Sigmoid colon (tissue), 7 donors: ENCODE measurements around the gene CTBP2. TPM values are rescaled to one million over a fixed set of nuclear protein-coding genes. Genes with fewer than 3 reads are reported as not detected.
A peak's percentile ranks its signal among the peaks of the same experiment; 100 is the strongest.

Source experiments
- DNase-seq: peaks from one replicate; pipeline ENCODE4 v3.0.0-alpha.2; 2019
- H3K27ac ChIP-seq, 4 donors: fragments of 200-600 bp; sonication (generic); one replicate each; pipeline ENCODE4 v1.5.1; 2016 to 2019; ENCODE audit warnings: mild to moderate bottlenecking in 1 of 4
- H3K27me3 ChIP-seq, 3 donors: fragments of 200-600 bp; sonication (generic); one replicate each; pipeline ENCODE4 v1.5.1; 2019; ENCODE audit warnings: mild to moderate bottlenecking in 1 of 3
- H3K36me3 ChIP-seq, 4 donors: fragments of 200-600 bp; sonication (generic); one replicate each; pipeline ENCODE4 v1.5.1; 2016 to 2019
- H3K4me1 ChIP-seq, 4 donors: fragments of 200-600 bp; sonication (generic); one replicate each; pipeline ENCODE4 v1.5.1; 2017 to 2019
- H3K4me3 ChIP-seq, 4 donors: fragments of 200-600 bp; sonication (generic); one replicate each; pipeline ENCODE4 v1.5.1; 2017 to 2019; ENCODE audit warnings: mild to moderate bottlenecking in 2 of 4, moderate library complexity in 1 of 4
- H3K9me3 ChIP-seq, 4 donors: fragments of 200-600 bp in 3 of 4; sonication (generic) in 3 of 4; one replicate each; pipeline versions ENCODE4 v1.5.1 to v1.6.1; 2013 to 2019
- EP300 ChIP-seq, 4 donors: sonication (generic); formaldehyde crosslinking; IDR thresholded peaks; one replicate each; pipeline ENCODE4 v1.6.1; 2017; ENCODE audit warnings: antibody characterized with exemption in 4 of 4
- POLR2A ChIP-seq, 2 donors: fragments of 450-650 bp; IDR thresholded peaks; one replicate each; pipeline ENCODE4 v1.6.1; 2016; ENCODE audit warnings: antibody characterized with exemption in 2 of 2, mild to moderate bottlenecking in 2 of 2, moderate library complexity in 2 of 2
- POLR2AphosphoS5 ChIP-seq, 4 donors: sonication (generic); formaldehyde crosslinking; IDR thresholded peaks; one replicate each; pipeline ENCODE4 v1.6.1; 2017; ENCODE audit warnings: antibody characterized with exemption in 4 of 4
- WGBS, 2 donors: extraction: QIAGEN DNeasy Blood & Tissue Kit; methylation state at CpG; one replicate each; pipeline ENCODE4 v1.1.7; 2013; 5-methylcytosine and 5-hydroxymethylcytosine counted together
- intact Hi-C: fragments of 100-400 bp; cut with DNase I; formaldehyde crosslinking; loops from one replicate; pipeline ENCODE4 v1.15.1; 2023
- polyA plus RNA-seq, 3 donors: library from polyadenylated mRNA; stranded (reverse); fragments of 200-250 nt; gene quantifications; one replicate each; pipeline ENCODE4 v1.2.3, GENCODE V29; 2013
- total RNA-seq, 4 donors: library from RNA; depleted of rRNA; stranded (reverse); fragments of >200 nt; gene quantifications; one replicate each; pipeline ENCODE4 v1.1.0, GENCODE V29; 2016
- TF ChIP-seq, protein P1 (sequence below), 4 experiments: fragments of 450-650 bp in 3 of 4; fragments of 200-600 bp in 1 of 4; IDR thresholded peaks; one replicate each; pipeline ENCODE4 v1.5.1; 2016 to 2019; ENCODE audit warnings: antibody characterized with exemption in 4 of 4, mild to moderate bottlenecking in 3 of 4, moderate library complexity in 2 of 4
- donor health status: healthy with polysubstance abuse.
- donor health status: Bipolar disorder and iron deficiency.
- donor health status: healthy.

The CTBP2 gene
- total and polyA plus RNA-seq, 7 donors: 31.2 to 62.4 (median 52.0) TPM

DNA sequence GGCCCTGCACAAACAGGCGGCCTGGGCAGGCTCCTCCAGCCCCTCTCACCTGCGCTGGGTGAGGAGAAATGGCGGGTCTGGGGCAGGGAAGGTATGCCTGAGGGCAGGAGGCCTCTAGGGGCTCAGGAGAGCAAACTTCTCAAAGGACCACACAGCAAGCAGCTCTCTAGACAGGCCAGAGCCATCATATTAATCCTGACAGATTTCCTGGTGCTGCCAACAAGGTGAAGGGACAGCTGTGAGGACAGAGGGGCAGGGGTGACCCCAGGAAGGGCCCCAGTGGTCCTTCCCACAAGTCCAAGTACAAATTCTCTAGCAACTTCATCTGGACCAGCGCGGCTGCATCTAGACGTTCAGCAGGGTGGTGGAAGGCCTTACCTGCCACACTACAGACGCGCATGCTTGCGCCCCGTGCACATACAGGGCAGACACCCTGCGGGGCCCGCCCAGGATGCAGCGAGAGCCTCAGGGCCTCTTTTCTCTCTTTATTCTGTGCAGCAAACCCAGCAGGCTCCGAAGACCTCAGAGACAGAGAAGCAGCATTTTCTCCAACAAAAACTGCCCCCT, 156.4 kb downstream of the CTBP2 start:
- WGBS, 2 donors: 91% methylated on average over 14 of the region's 14 CpGs
- DNase-seq: peak; percentile 49
- Histone ChIP-seq H3K27me3 (no peaks in the 10 kb centered on the region), H3K27ac (no peak overlapping the region), H3K4me1 (peaks cover 0 to 58% (median 48%) of the 10 kb centered on the region in 4 donors), H3K9me3 (no peaks in the 10 kb centered on the region), H3K36me3 (peaks cover 7 to 27% (median 14%) of the 10 kb centered on the region in 4 donors), H3K4me3 (no peak overlapping the region)
- TF ChIP-seq, protein P1, sequence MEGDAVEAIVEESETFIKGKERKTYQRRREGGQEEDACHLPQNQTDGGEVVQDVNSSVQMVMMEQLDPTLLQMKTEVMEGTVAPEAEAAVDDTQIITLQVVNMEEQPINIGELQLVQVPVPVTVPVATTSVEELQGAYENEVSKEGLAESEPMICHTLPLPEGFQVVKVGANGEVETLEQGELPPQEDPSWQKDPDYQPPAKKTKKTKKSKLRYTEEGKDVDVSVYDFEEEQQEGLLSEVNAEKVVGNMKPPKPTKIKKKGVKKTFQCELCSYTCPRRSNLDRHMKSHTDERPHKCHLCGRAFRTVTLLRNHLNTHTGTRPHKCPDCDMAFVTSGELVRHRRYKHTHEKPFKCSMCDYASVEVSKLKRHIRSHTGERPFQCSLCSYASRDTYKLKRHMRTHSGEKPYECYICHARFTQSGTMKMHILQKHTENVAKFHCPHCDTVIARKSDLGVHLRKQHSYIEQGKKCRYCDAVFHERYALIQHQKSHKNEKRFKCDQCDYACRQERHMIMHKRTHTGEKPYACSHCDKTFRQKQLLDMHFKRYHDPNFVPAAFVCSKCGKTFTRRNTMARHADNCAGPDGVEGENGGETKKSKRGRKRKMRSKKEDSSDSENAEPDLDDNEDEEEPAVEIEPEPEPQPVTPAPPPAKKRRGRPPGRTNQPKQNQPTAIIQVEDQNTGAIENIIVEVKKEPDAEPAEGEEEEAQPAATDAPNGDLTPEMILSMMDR (IDR thresholded peaks at IDR 0.05): no peak
- TF ChIP-seq POLR2A (IDR thresholded peaks at IDR 0.05) (no peak), POLR2AphosphoS5 (IDR thresholded peaks at IDR 0.05) (no peak), EP300 (IDR thresholded peaks at IDR 0.05) (no peak)
- intact Hi-C loops: no loop called here

DNA sequence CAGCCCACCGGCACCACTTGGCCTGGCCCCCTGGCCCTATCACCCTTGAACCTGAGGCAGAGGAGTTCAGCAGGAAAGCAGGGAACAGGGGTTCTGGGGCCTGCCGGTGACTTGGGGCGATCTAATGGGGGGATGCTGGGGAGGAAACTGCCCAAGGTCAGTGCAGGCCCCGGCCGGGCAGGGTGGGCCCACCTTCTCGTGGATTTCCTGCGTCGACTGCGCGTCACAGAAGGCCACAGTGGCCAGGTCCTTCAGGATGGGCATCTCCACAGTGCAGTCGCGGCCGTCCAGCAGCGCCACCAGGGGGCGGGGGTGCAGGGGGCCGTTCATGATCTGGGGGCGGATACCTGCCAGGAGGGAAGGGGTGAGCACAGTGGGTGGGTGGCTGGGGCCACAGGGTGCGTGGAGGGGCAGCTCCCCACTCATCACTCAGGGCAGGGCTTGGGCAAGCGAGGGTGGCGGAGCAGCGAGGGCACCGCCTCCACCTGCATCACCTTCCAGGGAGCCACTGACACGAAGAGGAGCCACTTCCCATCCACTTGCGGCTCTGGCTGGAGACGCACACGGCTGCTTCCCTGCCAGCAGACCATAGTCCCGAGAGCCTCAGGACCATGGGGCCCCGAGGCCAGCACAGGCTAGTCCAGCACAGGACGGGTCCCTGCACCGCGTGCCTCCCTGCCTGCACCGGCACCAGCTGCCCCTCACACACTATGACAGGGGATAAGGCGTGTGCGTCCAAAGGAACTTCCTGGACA, 157.0 kb downstream of the CTBP2 start:
- H3K9me3 ChIP-seq: no peaks in the 10 kb centered on the region
- H3K4me1 ChIP-seq: peaks cover 0 to 64% (median 52%) of the 10 kb centered on the region in 4 donors
- H3K4me3 ChIP-seq: no peak overlapping the region
- intact Hi-C loops: no loop called here
- H3K36me3 ChIP-seq: peaks cover 7 to 27% (median 15%) of the 10 kb centered on the region in 4 donors
- DNase-seq: peak; percentile 61
- TF ChIP-seq, protein P1 (IDR thresholded peaks at IDR 0.05): no peak
- TF ChIP-seq POLR2AphosphoS5 (IDR thresholded peaks at IDR 0.05): no peak
- TF ChIP-seq EP300 (IDR thresholded peaks at IDR 0.05): no peak
- no peak for TF ChIP-seq POLR2A (IDR thresholded peaks at IDR 0.05)
- no peak overlapping the region for H3K27ac ChIP-seq
- whole genome bisulfite sequencing, 2 donors: 90 to 91% methylated on average over 34 of the region's 34 CpGs
- H3K27me3 ChIP-seq: no peaks in the 10 kb centered on the region

DNA sequence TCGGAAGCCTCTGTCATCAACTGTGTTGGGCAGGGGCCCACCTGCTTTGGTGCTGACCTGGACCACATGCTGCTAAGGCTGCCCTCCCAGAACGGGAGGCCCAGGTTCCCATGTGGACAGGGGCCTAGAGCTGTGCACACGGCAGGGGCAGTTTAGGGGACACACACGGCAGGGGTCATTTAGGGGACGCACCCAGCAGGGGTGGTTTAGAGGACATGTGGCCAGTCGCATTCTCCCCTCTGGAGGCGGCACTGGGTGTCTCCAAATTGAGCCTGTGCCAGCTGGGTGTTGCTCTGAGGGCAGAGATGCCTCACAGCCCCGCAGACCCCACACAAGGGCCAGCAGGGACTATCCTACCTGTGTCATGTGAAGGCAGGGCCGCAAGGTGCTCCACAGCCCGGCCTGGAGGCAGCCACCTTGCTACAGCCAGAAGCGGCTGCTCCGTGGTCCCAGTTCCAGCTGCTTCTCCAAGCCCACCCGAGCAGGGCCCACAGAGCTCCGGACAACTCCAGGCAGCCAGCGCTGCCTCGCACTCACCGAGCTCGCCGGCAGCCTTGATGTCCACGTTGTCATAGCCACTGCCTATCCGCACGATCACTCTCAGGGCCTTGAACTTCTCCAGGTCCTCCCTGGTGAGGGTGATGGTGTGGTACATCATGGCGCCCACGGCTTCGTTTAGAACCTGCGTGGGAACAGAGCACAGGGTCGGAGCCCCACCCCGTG, 157.8 kb downstream of the CTBP2 start:
- DNase-seq: peak; percentile 61
- intact Hi-C loops: no loop called here
- TF ChIP-seq EP300 (IDR thresholded peaks at IDR 0.05) (no peak), POLR2A (IDR thresholded peaks at IDR 0.05) (no peak), POLR2AphosphoS5 (IDR thresholded peaks at IDR 0.05) (no peak)
- TF ChIP-seq, protein P1 (IDR thresholded peaks at IDR 0.05): no peak
- WGBS, 2 donors: 87 to 92% methylated on average over 28 of the region's 28 CpGs
- H3K27me3 ChIP-seq: no peaks in the 10 kb centered on the region
- no peak overlapping the region for H3K27ac ChIP-seq
- H3K9me3 ChIP-seq: no peaks in the 10 kb centered on the region
- no peak overlapping the region for H3K4me3 ChIP-seq
- H3K36me3 ChIP-seq: peaks cover 10 to 32% (median 20%) of the 10 kb centered on the region in 4 donors
- peaks cover 0 to 64% (median 45%) of the 10 kb centered on the region in 4 donors for H3K4me1 ChIP-seq

DNA sequence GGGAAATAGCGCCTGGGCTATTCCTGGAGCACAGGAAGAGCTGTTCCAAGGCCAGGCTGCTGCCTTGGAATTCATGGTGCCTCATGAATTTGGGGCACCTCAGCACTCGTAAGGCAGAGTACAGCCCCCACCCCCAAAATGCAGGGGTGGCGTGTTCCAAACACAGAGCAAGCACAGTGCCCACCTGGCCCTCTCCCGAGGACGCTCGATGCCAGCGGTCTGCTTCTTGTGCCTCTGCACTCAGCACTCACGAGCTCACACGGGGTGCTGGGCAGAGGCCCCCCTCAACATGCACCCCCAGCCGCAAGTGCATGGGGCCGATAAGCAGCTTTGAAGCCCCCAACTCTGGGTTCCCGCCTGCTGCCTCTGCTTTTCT, 158.3 kb downstream of the CTBP2 start:
- Histone ChIP-seq H3K27ac (peak overlapping the region in 3 of 4 donors; percentile 60 to 72 (median 68)), H3K4me3 (no peak overlapping the region), H3K9me3 (no peaks in the 10 kb centered on the region), H3K36me3 (peaks cover 15 to 38% (median 25%) of the 10 kb centered on the region in 4 donors), H3K27me3 (no peaks in the 10 kb centered on the region), H3K4me1 (peaks cover 0 to 58% (median 39%) of the 10 kb centered on the region in 4 donors)
- DNase-seq: peak; percentile 54
- WGBS, 2 donors: 82 to 89% methylated on average over 12 of the region's 12 CpGs
- TF ChIP-seq POLR2AphosphoS5 (IDR thresholded peaks at IDR 0.05) (no peak), POLR2A (IDR thresholded peaks at IDR 0.05) (no peak), EP300 (IDR thresholded peaks at IDR 0.05) (no peak)
- TF ChIP-seq, protein P1 (IDR thresholded peaks at IDR 0.05): no peak
- intact Hi-C loops: no loop called here
